ENCODE results near the gene ODF4.
A peak's percentile ranks its signal among the peaks of the same experiment; 100 is the strongest.
"Not testable (repeated sequence)": the region's sequence is repeated elsewhere in the genome, so short reads cannot be mapped to it uniquely, and the experiment has no call there.

The ODF4 gene

GRCh38 chr17:8392674-8393469 lies 53.2 kb downstream of the ODF4 start:
- no peak for DNase-seq (ENCODE audit: low read depth)
- H3K4me3 ChIP-seq (ENCODE audit: low read length) = no peak overlapping the region

GRCh38 chr17:8393470-8394231 lies 54.0 kb downstream of the ODF4 start:
- TF ChIP-seq CTCF (IDR thresholded peaks at IDR 0.05; ENCODE audit: insufficient read depth, low read depth, low read length, missing control alignments) = no peak
- peak; percentile 89 for DNase-seq (ENCODE audit: low read depth)
- no peak overlapping the region for H3K4me3 ChIP-seq (ENCODE audit: low read length)

More at GRCh38 chr17:8392674-8393469, 53.2 kb downstream of the ODF4 start:
- no peak for TF ChIP-seq CTCF (IDR thresholded peaks at IDR 0.05; ENCODE audit: insufficient read depth, low read depth, low read length, missing control alignments)

GRCh38 chr17:8394497-8394896 lies 54.9 kb downstream of the ODF4 start:
- not testable (repeated sequence) for H3K4me3 ChIP-seq (ENCODE audit: low read length); DNase-seq (ENCODE audit: low read depth)
